G401 (cell line): ENCODE measurements around the gene TRAK1. TPM values are rescaled to one million over a fixed set of nuclear protein-coding genes. Genes with fewer than 3 reads are reported as not detected.
A peak's percentile ranks its signal among the peaks of the same experiment; 100 is the strongest.

ENCODE experiments used
- DNase-seq: peaks from one replicate; pipeline ENCODE4 v3.0.0-alpha.2; 2015; ENCODE audit warnings: low spot score
- in situ Hi-C: cut with HindIII; loops from 2 replicates; pipeline ENCODE4 v1.10.0; 2016; ENCODE audit warnings: low sequenced_read_pairs, mixed read lengths
- total RNA-seq: library from RNA; depleted of rRNA; stranded (reverse); fragments of >200 nt; shearing (Covaris generic); gene quantifications from 2 replicates; pipeline ENCODE4 v1.2.3, GENCODE V29; 2014

TRAK1 gene
- total RNA-seq, 1 experiment from 2014 or later, result 17.6 TPM

- in situ Hi-C loops, result no loop called here
- DNase-seq, result no peak
Measured at GRCh38 chr3:42143440-42143839, 52.3 kb downstream of the TRAK1 start.

GRCh38 chr3:42144209-42144608 lies 53.1 kb downstream of the TRAK1 start:
- in situ Hi-C loops, result no loop called here
- no peak for DNase-seq

GRCh38 chr3:42148086-42148848 lies 57.1 kb downstream of the TRAK1 start:
- no peak for DNase-seq
- in situ Hi-C loops, result no loop called here

GRCh38 chr3:42148982-42149432 lies 57.9 kb downstream of the TRAK1 start:
- in situ Hi-C loops, result no loop called here
- DNase-seq, result peak; percentile 99

- no peak for DNase-seq
- in situ Hi-C loops, result no loop called here
Measured at GRCh38 chr3:42149532-42149931, 58.4 kb downstream of the TRAK1 start.

- in situ Hi-C loops, result no loop called here
- DNase-seq, result peak; percentile 65
Measured at GRCh38 chr3:42149975-42150374, 58.8 kb downstream of the TRAK1 start.

- DNase-seq, result no peak
- in situ Hi-C loops, result no loop called here
Measured at GRCh38 chr3:42151596-42152168, 60.5 kb downstream of the TRAK1 start.

GRCh38 chr3:42152193-42152592 lies 61.0 kb downstream of the TRAK1 start:
- in situ Hi-C loops, result no loop called here
- no peak for DNase-seq

- in situ Hi-C loops, result no loop called here
- no peak for DNase-seq
Measured at GRCh38 chr3:42153039-42153438, 61.9 kb downstream of the TRAK1 start.

GRCh38 chr3:42157540-42158538 lies 66.7 kb downstream of the TRAK1 start:
- in situ Hi-C loops, result no loop called here
- DNase-seq, result no peak

- in situ Hi-C loops, result no loop called here
- DNase-seq, result peak; percentile 59
Measured at GRCh38 chr3:42159147-42159546, 68.0 kb downstream of the TRAK1 start.

GRCh38 chr3:42159706-42160472 lies 68.7 kb downstream of the TRAK1 start:
- peak; percentile 41 for DNase-seq
- in situ Hi-C loops, result no loop called here

GRCh38 chr3:42161050-42161935 lies 70.1 kb downstream of the TRAK1 start:
- in situ Hi-C loops, result no loop called here
- DNase-seq, result no peak

GRCh38 chr3:42162462-42162861 lies 71.3 kb downstream of the TRAK1 start:
- no peak for DNase-seq
- in situ Hi-C loops, result no loop called here

GRCh38 chr3:42163622-42164244 lies 72.6 kb downstream of the TRAK1 start:
- in situ Hi-C loops, result no loop called here
- no peak for DNase-seq

GRCh38 chr3:42164656-42165055 lies 73.5 kb downstream of the TRAK1 start:
- in situ Hi-C loops, result no loop called here
- DNase-seq, result no peak

GRCh38 chr3:42165211-42165610 lies 74.1 kb downstream of the TRAK1 start:
- in situ Hi-C loops, result no loop called here
- peak; percentile 69 for DNase-seq

GRCh38 chr3:42166214-42166613 lies 75.1 kb downstream of the TRAK1 start:
- no peak for DNase-seq
- in situ Hi-C loops, result no loop called here
